Thymus (tissue), 11 donors: ENCODE measurements around the gene RALBP1. TPM values are rescaled to one million over a fixed set of nuclear protein-coding genes. Genes with fewer than 3 reads are reported as not detected.

Experiments
- DNase-seq, 9 donors: peaks; one replicate each; pipeline ENCODE4 v3.0.0-alpha.2; 2013; ENCODE audit warnings: low spot score in 9 of 9, low read depth in 6 of 9, missing footprints in 1 of 9
- H3K27ac ChIP-seq, 2 donors: one replicate each; pipeline ENCODE4 v1.5.1; 2013; ENCODE audit warnings: control low read depth in 1 of 2, low read depth in 1 of 2, low read length in 1 of 2, mild to moderate bottlenecking in 1 of 2, moderate library complexity in 1 of 2
- H3K27me3 ChIP-seq, 2 donors: one replicate each; pipeline ENCODE4 v1.5.1; 2013; ENCODE audit warnings: low read length in 1 of 2; ENCODE audit not compliant: control insufficient read depth in 2 of 2, insufficient read depth in 1 of 2
- H3K36me3 ChIP-seq, 2 donors: one replicate each; pipeline ENCODE4 v1.5.1; 2013; ENCODE audit warnings: low read length in 1 of 2, mild to moderate bottlenecking in 1 of 2, moderate library complexity in 1 of 2; ENCODE audit not compliant: control insufficient read depth in 2 of 2, insufficient read depth in 2 of 2
- H3K4me1 ChIP-seq, 2 donors: one replicate each; pipeline ENCODE4 v1.5.1; 2013; ENCODE audit warnings: low read length in 2 of 2; ENCODE audit not compliant: control insufficient read depth in 2 of 2, insufficient read depth in 2 of 2
- H3K4me3 ChIP-seq, 2 donors: one replicate each; pipeline ENCODE4 v1.5.1; 2013; ENCODE audit warnings: low read length in 2 of 2, control low read depth in 1 of 2, mild to moderate bottlenecking in 1 of 2
- H3K9me3 ChIP-seq, 2 donors: one replicate each; pipeline ENCODE4 v1.5.1; 2013; ENCODE audit warnings: low read length in 1 of 2, mild to moderate bottlenecking in 1 of 2; ENCODE audit not compliant: control insufficient read depth in 2 of 2, insufficient read depth in 1 of 2
- WGBS: extraction: QIAGEN DNeasy Blood & Tissue Kit; methylation state at CpG from one replicate; pipeline ENCODE4 v1.1.7; 2013; 5-methylcytosine and 5-hydroxymethylcytosine counted together
- polyA plus RNA-seq: library from polyadenylated mRNA; stranded (reverse); fragments of 200-250 nt; gene quantifications from one replicate; pipeline ENCODE4 v1.2.3, GENCODE V29; 2013
- total RNA-seq: library from RNA; stranded (reverse); fragments of 120-200 nt; gene quantifications from one replicate; pipeline ENCODE4 v1.2.4, GENCODE V29; 2013
- donor health status: healthy.

The RALBP1 gene
- total and polyA plus RNA-seq, 2 donors, result 29.7 to 36.8 TPM

GRCh38 chr18:9531791-9532410, 56.6 kb downstream of the RALBP1 start:
- no peaks in the 10 kb centered on the region for H3K4me1 ChIP-seq
- H3K36me3 ChIP-seq, result peaks cover 41 to 62% of the 10 kb centered on the region in 2 donors
- no peak for DNase-seq
- no peaks in the 10 kb centered on the region for H3K9me3 ChIP-seq
- no peaks in the 10 kb centered on the region for H3K27me3 ChIP-seq
- WGBS, result 95% methylated on average over 7 of the region's 7 CpGs
- H3K27ac ChIP-seq, result no peak overlapping the region
- no peak overlapping the region for H3K4me3 ChIP-seq

DNA sequence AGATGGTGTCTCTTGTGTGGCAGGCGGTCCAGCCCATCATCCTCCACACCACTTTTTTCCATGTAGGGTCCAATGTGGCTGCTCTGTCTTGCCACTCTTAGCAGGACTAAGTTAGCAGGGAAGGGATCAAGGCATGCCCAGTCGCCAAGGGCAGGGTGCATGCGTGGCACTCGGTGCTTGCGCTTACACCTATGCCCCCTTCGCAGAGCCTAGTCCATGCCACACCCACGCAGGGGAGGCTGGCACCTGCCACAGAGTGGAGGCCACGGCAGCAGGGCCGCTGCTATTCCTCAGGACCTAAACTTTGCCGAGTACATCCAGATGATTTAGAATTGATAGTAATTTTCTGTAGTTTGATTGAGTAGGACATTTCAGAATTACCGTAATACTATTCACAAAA, 59.5 kb downstream of the RALBP1 start:
- Histone ChIP-seq H3K9me3 (no peaks in the 10 kb centered on the region), H3K4me3 (no peak overlapping the region), H3K4me1 (no peaks in the 10 kb centered on the region), H3K27me3 (no peaks in the 10 kb centered on the region), H3K36me3 (peaks cover 48 to 72% of the 10 kb centered on the region in 2 donors), H3K27ac (no peak overlapping the region)
- no peak for DNase-seq
- WGBS, result 98% methylated on average over 11 of the region's 11 CpGs

- Histone ChIP-seq H3K9me3 (no peaks in the 10 kb centered on the region), H3K4me1 (no peaks in the 10 kb centered on the region), H3K27me3 (no peaks in the 10 kb centered on the region), H3K4me3 (no peak overlapping the region), H3K36me3 (peaks cover 45 to 70% of the 10 kb centered on the region in 2 donors), H3K27ac (no peak overlapping the region)
- DNase-seq, result no peak
- WGBS, result 96% methylated on average over 27 of the region's 27 CpGs
Measured at GRCh38 chr18:9535430-9535991, 60.2 kb downstream of the RALBP1 start.

DNA sequence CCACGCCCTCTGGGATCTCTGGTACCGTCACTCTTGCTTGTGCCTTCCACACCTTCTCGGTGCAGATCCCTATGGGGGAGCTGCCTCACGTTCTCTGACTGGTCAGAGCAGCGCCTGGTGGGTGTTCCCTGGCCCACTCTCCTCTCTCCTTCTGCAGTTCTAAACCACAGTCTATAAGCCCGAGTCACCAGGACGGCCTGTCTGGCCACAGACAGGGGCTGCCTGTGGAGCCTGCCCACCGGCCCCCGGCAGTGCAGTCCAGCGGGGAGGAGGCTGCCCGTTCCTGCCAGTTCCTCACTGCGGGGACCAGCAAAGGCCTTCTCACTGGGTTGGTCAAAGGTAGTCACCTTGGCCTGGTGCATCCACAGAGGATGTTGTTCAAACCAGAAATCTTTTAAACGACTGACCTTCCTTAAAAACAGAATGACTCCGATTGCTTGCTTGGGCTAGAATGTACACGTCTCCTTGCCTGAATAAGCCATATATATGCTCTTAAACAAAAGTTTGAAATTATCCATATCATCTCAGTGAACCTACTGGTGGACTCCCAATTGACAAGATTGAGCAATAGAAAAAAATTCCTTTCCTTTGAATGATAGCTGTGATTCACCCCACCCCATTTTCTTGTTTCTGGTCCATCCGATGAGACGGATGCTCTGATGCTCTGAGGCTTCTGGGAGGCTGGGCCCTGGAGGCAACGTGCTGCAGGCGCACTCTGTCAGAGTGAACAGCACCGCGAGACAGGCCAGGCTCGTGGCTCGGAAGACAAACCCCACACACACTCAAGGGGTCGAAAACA, 61.2 kb downstream of the RALBP1 start:
- 97% methylated on average over 19 of the region's 24 CpGs for WGBS
- no peak overlapping the region for H3K27ac ChIP-seq
- no peak for DNase-seq
- H3K4me3 ChIP-seq, result no peak overlapping the region
- peaks cover 44 to 67% of the 10 kb centered on the region in 2 donors for H3K36me3 ChIP-seq
- no peaks in the 10 kb centered on the region for H3K27me3 ChIP-seq
- H3K9me3 ChIP-seq, result no peaks in the 10 kb centered on the region
- no peaks in the 10 kb centered on the region for H3K4me1 ChIP-seq

DNA sequence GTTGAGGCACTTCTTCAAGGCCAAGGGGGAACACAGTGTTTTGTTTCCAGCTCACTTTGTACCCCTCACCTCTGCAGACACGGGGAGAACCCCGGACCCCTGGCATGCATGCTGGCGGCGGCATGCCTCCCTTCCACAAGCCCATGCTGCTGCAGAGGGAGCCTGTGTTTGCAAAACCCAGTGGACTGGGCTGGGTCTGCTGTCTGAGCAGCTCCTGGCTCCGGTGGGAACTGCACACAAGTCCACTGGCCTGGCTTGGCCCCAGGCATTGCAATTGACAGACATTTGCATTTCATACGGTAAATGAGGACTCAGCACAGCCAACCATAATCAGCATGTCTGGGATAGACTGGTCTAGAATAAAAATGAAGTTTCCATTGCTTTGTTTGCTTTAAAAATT, 62.4 kb downstream of the RALBP1 start:
- Histone ChIP-seq H3K4me1 (no peaks in the 10 kb centered on the region), H3K27ac (no peak overlapping the region), H3K4me3 (no peak overlapping the region), H3K36me3 (peaks cover 42 to 60% of the 10 kb centered on the region in 2 donors), H3K27me3 (no peaks in the 10 kb centered on the region), H3K9me3 (no peaks in the 10 kb centered on the region)
- 98% methylated on average over 6 of the region's 6 CpGs for whole genome bisulfite sequencing
- DNase-seq, result no peak

DNA sequence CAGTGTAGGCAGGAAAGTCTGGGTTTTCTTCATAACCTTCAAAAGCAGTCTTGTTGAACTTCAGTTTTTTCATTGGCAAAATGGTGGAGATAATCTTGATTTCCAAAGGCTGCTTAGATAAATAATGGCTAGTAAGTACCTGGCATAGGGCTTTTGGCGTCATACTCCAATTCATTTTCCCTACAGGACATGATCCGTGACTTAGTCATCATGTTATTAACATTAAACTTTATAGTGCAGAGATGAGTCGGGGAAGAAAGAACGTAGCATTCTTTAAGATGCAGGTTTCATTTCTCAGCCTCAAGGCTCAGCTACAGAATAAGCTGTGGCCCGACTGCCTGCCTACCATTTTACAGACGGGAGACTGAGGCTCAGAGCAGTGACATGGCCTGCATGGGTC, 64.0 kb downstream of the RALBP1 start:
- Histone ChIP-seq H3K36me3 (peaks cover 28 to 45% of the 10 kb centered on the region in 2 donors), H3K4me1 (peaks cover 0 to 2% of the 10 kb centered on the region in 2 donors), H3K27ac (no peak overlapping the region), H3K9me3 (no peaks in the 10 kb centered on the region), H3K4me3 (no peak overlapping the region), H3K27me3 (no peaks in the 10 kb centered on the region)
- WGBS, result 98% methylated on average over 6 of the region's 6 CpGs
- no peak for DNase-seq

GRCh38 chr18:9539938-9540337, 64.6 kb downstream of the RALBP1 start:
- Histone ChIP-seq H3K9me3 (no peaks in the 10 kb centered on the region), H3K4me3 (no peak overlapping the region), H3K36me3 (peaks cover 25 to 39% of the 10 kb centered on the region in 2 donors), H3K27me3 (no peaks in the 10 kb centered on the region), H3K4me1 (peaks cover 0 to 2% of the 10 kb centered on the region in 2 donors), H3K27ac (no peak overlapping the region)
- no peak for DNase-seq
- 96% methylated on average over 8 of the region's 8 CpGs for WGBS

- 92% methylated on average over 4 of the region's 4 CpGs for WGBS
- H3K4me1 ChIP-seq, result peaks cover 0 to 2% of the 10 kb centered on the region in 2 donors
- H3K36me3 ChIP-seq, result peaks cover 35 to 37% of the 10 kb centered on the region in 2 donors
- no peak overlapping the region for H3K4me3 ChIP-seq
- no peaks in the 10 kb centered on the region for H3K9me3 ChIP-seq
- H3K27me3 ChIP-seq, result no peaks in the 10 kb centered on the region
- no peak for DNase-seq
- no peak overlapping the region for H3K27ac ChIP-seq
Measured at GRCh38 chr18:9542924-9543323, 67.6 kb downstream of the RALBP1 start.

DNA sequence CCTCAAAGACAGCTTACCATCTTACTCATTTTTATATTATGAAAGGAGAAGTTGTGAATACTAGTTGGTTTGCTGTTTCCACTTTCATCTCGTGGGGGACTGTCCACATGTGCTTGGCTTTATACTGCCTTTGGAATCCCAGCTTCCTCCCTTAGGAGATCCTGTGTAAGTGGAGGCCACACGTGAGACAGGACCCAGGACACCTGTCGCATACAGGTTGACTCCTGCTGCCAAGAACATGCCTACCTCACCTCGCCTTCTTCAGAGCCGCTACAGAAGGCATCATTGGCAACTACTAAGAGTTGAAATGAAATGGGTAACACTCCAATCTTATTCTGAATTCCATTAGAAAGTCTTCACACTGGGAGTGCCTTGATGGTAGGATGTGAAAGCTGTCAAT, 69.7 kb downstream of the RALBP1 start:
- Histone ChIP-seq H3K4me1 (peaks cover 0 to 2% of the 10 kb centered on the region in 2 donors), H3K4me3 (no peak overlapping the region), H3K36me3 (peaks cover 34 to 43% of the 10 kb centered on the region in 2 donors), H3K27me3 (no peaks in the 10 kb centered on the region), H3K27ac (no peak overlapping the region), H3K9me3 (no peaks in the 10 kb centered on the region)
- 93% methylated on average over 5 of the region's 5 CpGs for WGBS
- no peak for DNase-seq
